Measurements from ENCODE around the gene UBN1. TPM values are rescaled to one million over a fixed set of nuclear protein-coding genes. Genes with fewer than 3 reads are reported as not detected.

UBN1 gene
- total RNA-seq, 1 donor, result 37.7 TPM

GRCh38 chr16:4882633-4883285 lies 35.5 kb downstream of the UBN1 start:
- H3K4me3 ChIP-seq (ENCODE audit: low read depth, low read length), result no peak overlapping the region
- DNase-seq (ENCODE audit: low read depth), result no peak
- TF ChIP-seq, protein P1, sequence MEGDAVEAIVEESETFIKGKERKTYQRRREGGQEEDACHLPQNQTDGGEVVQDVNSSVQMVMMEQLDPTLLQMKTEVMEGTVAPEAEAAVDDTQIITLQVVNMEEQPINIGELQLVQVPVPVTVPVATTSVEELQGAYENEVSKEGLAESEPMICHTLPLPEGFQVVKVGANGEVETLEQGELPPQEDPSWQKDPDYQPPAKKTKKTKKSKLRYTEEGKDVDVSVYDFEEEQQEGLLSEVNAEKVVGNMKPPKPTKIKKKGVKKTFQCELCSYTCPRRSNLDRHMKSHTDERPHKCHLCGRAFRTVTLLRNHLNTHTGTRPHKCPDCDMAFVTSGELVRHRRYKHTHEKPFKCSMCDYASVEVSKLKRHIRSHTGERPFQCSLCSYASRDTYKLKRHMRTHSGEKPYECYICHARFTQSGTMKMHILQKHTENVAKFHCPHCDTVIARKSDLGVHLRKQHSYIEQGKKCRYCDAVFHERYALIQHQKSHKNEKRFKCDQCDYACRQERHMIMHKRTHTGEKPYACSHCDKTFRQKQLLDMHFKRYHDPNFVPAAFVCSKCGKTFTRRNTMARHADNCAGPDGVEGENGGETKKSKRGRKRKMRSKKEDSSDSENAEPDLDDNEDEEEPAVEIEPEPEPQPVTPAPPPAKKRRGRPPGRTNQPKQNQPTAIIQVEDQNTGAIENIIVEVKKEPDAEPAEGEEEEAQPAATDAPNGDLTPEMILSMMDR (IDR thresholded peaks at IDR 0.05; ENCODE audit: insufficient read depth, low read length), result no peak

GRCh38 chr16:4883501-4883900 lies 36.2 kb downstream of the UBN1 start:
- H3K4me3 ChIP-seq (ENCODE audit: low read depth, low read length), result no peak overlapping the region
- TF ChIP-seq, protein P1 (IDR thresholded peaks at IDR 0.05; ENCODE audit: insufficient read depth, low read length), result no peak
- no peak for DNase-seq (ENCODE audit: low read depth)

GRCh38 chr16:4884209-4884608 lies 36.9 kb downstream of the UBN1 start:
- DNase-seq (ENCODE audit: low read depth), result no peak
- TF ChIP-seq, protein P1 (IDR thresholded peaks at IDR 0.05; ENCODE audit: insufficient read depth, low read length), result no peak
- H3K4me3 ChIP-seq (ENCODE audit: low read depth, low read length), result no peak overlapping the region

DNA sequence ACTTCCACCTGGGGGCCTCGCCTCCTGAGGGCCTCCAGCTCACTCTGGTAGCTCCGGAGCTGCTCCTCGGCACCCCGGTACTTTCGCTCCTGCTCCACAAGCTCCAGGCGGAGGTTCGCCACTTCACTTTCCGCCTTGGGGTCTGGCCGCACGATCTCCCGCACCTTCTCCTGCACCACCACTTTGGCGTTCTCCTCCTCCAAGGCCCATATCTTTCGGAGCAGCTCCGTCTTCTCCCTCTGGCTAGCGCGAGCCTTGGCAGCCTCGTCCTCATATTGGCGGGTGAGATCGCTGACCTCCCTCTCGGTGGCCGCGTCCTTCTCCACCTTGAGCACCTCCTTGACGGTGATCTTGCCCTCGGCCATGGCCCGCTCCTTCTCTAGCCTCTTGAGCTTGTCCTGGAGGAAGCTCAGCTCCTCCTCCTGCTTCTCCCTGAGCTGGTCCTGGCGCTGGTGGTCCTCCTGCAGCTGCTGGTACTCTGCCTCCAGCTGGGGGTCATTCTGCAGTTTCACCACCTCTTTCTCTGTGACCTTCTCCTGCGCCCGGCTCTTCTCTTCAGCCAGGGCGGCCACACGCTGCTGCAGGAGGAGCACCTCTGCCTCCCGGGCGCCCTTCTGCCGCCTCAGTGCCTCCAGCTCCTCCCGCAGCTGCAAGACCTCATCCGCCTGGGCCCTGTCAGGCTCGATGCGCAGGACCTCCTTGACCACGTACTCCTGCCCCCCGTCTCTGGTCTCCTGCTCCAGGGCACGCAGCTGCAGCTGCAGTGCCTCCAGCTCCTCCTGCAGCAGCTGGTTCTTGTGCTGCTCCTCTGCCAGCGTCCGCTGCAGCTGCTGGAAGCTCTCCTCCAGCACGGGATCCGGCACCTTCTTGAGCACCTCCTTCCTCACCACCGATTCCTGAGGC lies 37.9 kb downstream of the UBN1 start:
- TF ChIP-seq, protein P1 (IDR thresholded peaks at IDR 0.05; ENCODE audit: insufficient read depth, low read length), result no peak
- H3K4me3 ChIP-seq (ENCODE audit: low read depth, low read length), result no peak overlapping the region
- no peak for DNase-seq (ENCODE audit: low read depth)

GRCh38 chr16:4886151-4886550 lies 38.9 kb downstream of the UBN1 start:
- no peak for DNase-seq (ENCODE audit: low read depth)
- no peak overlapping the region for H3K4me3 ChIP-seq (ENCODE audit: low read depth, low read length)
- TF ChIP-seq, protein P1 (IDR thresholded peaks at IDR 0.05; ENCODE audit: insufficient read depth, low read length), result no peak

DNA sequence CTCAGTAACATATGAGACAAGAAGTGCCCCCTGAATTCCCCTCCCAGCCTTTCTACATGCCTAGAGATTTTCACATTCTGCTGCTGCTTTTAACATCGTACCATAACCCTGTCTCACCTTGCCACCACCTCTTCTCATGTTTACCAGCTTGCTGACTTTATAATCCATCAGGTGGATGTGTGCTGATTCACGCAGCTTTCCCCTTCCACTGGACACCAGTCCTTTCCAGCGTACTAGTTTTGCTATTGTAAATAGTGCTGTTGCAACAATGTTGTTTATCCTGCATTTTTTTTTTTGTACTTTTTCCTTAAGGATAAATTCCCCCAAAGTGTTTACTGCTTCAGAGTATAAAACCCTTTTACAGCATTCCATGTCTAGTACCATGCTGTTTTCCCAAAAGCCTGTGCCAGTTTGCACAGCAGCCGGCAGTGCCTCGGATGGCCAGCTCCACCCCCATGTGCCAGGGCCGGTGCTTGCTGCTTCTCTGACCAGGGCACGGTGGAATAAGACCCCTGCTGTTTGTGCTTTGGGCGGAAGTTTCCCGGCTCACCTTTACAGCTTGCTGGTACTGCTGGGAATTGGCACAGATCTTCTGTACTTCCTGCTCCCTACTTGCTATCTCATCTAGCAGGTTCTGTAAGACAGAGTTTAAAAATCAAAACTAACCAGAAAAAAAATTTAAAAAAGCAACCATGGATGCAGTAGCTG lies 41.3 kb downstream of the UBN1 start:
- H3K4me3 ChIP-seq (ENCODE audit: low read depth, low read length), result no peak overlapping the region
- TF ChIP-seq, protein P1 (IDR thresholded peaks at IDR 0.05; ENCODE audit: insufficient read depth, low read length), result no peak
- no peak for DNase-seq (ENCODE audit: low read depth)
